ENCODE data around the gene SP2.

Gene SP2

DNA sequence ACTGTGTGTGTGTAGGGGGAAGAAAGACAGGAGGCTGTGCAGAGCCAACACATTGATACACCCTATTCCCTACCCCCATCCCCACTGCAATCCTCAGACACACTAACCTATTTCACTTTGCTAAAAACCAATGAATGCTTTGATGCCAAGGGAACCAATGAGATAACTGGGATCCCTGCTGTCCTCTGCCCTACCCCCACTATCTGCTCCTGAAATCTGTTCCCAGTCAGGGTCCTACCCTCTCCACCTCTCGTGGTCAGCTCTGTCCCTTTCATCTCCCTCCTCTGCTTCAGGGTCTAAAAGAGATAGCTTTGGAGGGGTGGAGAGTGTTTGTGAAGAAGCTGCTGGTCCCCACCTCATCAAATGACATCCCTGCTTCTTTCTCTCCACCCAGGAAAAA is 26.0 kb upstream of the SP2 start:
- no peak for DNase-seq (ENCODE audit: low spot score)

- DNase-seq (ENCODE audit: low spot score): no peak
Measured at GRCh38 chr17:47871048-47871447, 25.0 kb upstream of the SP2 start.

DNA sequence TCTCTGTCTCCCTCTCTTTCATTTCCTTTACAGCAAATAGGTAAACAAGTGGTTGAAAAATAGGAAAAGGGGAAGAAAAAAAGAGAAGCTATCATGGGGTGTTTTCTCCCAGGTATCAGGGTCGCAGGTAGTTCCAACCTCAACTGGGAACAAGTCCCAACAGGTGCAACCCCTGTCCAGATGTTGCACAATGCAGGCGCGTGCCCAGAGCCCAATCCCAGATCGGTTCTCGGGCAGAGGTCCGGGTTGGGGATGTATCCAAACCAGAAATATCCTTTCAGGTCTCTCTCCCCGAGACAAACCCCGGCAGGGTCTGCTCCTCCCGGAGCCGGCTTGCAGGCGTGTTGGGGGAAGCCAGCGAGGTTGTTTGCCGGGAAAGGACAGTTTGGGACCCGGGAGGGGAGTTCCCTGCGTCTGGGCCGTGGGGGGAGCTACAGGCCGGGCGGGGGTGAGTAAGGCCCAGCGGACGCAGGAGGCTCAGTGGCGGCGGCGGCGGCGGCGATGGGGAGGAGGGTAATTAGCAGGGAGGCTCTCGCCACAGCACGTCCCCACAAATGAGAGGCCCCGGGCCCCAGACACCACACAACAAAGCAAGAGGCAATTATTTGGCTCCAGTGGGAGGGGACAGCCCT is 23.9 kb upstream of the SP2 start:
- DNase-seq (ENCODE audit: low spot score): no peak

DNA sequence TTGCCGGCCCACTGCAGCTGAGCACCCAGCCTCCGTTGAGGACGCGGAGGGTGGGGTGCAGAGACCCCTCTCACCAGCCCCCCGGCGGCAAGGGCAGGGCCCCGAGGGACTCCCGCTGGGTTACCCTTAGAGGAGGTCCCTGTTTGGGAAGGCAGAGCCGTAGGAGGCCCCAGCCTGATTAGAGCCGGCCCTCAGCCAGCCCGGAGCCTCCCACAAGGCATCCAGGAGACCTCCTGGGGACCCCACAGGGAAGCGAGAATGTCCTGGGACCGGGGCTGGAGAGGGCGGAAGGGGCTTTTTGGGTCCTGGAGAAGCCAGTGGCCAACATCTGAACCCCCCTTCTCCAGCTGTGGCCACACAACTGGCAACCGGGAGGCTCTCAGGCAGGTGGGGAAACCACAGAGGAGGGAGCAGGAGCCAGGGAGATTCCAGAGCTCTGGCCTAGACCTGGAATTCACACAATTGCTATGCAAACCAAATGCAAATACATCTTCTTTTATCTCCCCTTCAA is 23.3 kb upstream of the SP2 start:
- DNase-seq (ENCODE audit: low spot score): no peak

GRCh38 chr17:47873200-47874090 is 22.6 kb upstream of the SP2 start:
- no peak for DNase-seq (ENCODE audit: low spot score)

DNA sequence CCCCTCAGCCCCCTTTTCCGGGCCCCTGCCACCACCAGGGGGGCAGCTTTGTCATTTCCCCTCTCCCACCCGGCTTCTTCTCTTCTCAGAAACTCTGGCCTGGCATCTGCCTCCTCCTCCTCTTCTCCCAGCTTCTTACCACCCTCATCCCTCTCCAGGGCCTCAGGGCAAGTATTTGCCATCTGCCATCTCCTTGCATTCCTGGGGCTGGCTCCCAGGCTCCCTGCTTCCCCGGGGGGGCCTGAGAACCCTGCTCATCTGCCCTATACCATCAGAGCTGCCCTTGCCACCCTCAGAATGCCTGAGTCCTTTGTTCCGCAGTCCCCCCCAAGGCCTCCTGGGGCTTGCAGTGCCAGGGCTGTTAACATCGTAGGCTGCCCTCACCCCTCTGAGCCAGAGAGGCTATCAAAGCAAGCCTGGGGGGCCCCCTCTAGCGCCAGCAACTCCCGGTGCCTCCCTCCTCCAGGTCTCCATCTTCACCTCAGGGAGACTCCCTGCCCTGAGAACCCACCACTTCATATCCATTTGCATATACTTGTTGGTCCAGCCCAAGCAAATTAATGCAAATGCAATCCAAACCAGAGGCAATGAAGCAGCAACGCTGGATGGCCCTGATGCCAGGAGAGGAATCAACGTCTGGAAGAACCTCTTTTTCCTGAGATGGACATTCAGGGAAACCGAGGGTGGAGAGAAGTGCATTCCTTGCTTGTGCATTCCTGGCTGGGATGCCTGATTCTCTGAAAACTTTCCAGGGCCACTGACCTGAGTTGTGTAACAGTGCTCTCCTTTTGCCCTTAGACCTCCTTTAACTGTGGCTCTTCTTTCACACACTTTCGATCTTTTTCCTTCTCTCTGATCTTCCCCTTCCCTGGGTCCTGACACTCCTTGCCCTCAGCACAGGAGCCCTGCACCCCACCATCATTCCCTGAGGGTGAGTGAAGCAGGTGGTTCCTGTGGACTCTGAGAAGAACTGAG is 20.7 kb upstream of the SP2 start:
- DNase-seq (ENCODE audit: low spot score): no peak

DNA sequence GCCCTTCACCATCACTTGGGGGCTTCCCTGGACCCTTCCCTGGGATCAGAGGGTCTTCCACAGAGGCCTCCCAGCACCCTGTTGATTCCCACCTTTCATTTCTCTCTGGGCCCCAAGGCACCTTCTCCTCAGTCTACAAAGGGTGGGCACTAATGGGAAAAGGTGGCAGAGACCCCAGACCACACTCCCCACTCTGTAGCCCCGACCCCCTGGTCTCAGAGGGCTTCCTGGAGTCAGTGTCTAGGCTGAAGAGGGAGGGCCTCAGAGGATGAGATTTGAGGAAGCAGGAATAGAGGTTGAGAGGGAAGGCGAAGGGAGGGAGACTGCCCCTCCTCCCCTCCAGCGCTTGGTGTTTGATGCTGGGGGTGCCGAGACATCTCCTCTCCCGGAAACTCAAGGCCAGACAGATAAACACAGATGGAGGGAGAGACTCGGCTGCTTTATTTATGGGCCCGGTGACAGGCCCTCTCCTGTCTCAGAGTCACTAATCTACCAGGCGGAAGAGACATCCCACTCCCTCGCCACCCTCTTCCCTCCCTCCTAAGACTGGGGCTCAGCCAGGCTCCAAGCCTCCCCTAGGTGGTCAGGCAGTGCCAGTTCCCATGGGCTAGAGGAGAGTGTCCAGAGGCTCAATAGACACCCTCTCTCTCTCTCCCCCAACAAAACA is 18.5 kb upstream of the SP2 start:
- DNase-seq (ENCODE audit: low spot score): no peak

DNA sequence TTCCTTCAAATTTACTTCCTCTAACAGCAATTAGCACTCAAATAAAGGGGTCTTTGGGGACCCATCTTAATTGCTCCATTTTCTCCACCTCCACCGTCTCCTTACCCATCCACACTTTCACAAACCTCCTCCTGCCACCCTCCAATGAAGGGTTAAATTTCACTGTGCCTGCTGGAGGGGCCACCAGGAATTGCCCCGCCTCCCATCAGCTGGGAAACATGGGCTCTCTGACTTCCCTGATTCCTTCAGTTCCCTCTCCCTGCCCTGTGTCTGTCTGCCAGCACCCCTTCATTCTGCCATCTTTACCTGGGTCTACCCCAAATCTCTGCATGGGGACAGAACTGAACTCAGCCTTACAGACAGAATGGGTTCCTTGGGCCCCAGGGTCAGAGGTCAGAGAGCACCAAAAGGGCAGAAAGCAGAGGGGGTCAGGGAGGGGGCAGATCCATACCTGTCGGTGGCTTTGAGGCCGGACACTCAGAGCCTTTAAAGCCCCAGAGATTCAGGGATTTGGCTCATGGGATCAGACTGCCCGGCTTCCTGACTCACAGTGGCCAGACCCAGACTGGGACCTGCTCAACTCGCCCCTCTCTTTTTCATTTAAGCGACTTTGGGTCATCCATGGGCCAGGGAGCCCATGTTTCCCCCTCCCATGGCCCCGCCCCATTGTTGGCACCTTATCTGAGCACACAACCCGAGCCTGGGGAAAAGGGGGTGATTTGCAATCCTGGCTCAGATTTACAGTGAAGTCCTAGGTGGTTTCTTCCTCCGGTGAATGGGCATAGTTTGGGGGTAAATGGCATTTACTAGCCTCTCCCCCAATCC is 17.6 kb upstream of the SP2 start:
- DNase-seq (ENCODE audit: low spot score): no peak

DNA sequence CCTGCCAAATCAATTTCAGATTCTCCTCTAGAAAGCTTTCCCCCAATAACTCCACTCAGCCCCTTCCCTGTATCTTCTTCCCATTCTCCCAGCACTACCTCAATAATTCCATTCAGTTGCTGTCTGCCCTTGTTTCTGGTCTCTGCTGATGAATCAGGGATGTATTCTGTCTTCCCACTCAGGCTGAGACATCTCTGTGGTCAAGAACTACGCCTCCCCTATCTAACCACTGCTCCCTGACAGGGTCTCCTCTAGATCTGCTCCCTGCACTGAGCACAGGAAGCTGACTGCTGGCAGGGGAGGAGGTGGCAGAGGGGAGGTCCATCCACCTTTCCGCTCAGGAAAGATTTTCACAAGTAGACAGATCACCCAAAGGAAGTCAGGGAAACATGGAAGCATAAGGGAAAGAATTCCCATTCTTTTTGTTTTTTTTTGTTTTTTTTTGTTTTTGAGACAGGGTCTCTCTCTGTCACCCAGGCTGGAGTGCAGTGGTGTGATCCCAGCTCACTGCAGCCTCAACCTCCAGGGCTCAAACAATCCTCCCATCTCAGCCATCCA is 16.9 kb upstream of the SP2 start:
- no peak for DNase-seq (ENCODE audit: low spot score)

DNA sequence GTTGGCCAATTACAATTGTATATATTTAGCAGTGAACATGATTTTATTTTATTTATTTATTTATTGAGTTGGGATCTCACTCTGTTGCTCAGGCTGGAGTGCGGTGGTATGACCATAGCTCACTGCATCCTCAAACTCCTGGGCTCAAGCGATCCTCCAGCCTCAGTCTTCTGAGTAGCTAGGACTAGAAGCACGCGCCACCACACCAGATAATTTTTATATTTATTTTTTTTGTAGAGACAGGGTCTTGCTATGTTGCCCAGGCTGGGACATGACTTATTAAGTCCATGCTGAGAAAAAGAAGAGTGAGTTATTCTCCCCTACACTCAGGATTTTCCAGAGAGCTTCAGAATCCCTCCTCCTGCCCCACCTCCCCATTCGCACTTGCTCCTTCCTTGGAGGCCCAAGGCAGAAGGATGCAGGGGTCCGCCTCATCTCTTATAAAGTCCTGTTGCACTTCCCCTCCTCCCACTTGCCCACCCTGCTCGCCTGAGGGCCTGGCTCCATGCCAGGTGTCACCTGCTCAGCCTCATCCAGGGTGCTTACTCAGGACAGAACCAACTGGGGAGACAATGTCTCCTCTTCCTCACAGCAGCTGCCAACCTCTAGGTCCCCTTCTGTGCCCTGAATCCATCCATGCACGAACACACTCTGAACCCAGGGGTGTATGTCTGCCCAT is 16.1 kb upstream of the SP2 start:
- no peak for DNase-seq (ENCODE audit: low spot score)

DNA sequence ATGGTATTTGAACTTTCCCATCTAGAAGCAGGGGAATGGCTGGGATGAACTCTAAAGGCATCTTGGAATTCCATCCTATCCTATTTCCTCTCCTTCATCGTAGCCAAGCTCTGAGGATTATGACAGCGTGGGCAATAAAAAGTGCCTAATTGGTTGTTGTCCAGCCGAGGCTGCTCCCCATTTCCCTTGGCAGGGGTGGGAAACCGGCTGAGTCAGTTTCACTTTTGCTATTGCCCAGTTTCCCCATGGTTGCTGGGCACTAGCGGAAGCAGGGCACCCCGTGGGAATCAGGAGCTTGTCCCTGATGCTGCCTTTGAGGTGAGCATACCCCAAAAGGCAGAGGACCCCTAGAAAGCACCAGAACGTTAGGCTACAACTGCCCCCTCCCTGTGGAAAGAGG is 13.8 kb upstream of the SP2 start:
- no peak for DNase-seq (ENCODE audit: low spot score)

DNA sequence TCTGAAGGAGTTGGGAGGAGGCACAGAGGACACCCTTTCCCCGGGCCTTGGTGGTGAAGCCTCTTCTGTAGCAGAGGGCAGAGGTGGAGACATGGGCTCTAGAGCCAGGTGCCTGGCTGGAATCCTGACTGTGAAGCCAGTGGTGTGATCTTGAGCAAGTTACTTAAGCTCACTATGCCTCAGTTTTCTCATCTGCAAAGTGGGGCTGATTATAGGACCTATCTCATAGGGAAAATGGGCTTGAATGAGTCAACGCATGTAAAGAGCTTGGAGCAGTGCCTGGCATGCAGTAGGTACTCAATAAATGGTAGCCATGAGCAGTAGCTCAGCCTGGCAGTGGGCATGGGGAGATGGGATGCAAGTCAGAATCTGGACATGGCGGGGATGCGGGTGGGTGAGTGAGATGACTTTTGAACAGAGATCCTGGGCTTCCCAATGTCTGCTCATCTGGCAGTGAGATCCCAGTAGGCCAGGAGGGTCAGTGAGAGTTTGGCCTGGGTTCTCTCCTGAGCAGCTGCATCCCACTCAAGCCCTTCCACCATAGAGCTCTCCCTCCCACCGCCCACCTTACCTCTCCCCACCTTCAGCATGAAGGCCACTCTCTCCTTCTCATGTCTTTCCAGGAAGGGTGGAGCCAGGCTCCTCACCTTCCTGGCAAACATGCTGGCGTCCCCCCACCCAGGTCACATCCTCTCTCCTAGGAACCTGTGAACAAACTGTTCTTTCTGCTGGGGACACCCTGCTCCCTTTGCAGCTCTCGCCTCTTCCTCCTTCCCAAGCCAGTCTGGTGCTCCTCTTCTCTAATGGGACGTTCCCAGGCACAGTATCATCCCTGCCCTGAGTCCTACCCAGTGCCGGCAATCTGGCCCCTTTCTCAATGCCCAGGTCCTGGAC is 13.1 kb upstream of the SP2 start:
- DNase-seq (ENCODE audit: low spot score): no peak

DNA sequence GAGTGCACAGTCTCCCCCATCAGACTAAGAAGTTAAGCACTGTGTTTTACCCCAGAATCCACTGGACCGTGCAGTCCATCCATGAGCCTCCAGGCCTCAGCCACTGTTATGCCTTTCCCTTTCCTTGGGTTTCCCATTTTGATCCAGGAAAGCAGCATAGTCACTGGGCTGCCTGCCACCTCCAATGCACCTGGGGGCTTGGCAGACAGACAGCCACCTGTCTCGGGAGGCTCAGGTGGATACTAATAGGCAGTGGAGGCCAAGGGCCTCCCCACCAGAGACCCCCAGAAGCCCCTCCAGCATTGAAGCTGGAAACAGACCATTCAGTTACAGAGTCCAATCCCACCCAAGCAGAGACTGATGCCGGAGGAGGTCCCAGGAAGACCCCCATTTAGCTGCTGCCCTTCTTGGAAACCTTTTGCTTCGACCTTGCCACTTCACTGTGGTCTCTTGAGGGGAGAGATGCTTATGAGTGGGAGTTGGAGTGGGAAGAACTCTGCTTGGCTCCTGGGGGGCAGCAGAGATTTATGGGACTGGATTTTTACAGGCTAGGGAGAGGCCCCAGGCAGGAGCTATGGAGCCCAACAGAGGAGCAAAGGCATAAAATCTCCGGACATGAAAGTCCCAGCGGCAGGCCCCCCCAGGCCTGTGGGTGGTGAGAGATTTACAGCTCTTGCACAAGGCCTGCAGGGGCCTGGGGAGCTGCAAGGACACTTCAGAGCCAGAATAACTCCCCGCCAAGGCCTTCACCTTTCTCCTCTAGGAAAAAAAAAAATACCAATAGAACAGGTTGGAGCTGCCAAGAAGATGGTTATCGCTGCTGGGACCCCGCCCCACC is 12.2 kb upstream of the SP2 start:
- DNase-seq (ENCODE audit: low spot score): no peak

DNA sequence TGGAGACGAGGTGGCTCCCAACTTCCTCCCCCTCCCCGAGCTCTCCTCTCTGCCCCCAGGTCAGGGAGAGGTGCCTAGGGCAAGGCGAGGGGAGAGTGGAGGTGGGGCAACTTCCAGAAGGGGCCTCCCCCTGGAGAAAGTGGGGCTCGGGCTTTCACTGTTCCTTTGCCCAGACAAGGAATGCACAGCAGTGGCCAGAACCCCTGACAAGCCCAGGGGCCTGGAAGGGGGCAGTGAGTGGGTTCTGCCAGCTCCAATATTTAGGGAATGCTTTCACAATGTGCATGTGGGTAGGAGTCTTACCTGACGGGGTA is 11.7 kb upstream of the SP2 start:
- no peak for DNase-seq (ENCODE audit: low spot score)

DNA sequence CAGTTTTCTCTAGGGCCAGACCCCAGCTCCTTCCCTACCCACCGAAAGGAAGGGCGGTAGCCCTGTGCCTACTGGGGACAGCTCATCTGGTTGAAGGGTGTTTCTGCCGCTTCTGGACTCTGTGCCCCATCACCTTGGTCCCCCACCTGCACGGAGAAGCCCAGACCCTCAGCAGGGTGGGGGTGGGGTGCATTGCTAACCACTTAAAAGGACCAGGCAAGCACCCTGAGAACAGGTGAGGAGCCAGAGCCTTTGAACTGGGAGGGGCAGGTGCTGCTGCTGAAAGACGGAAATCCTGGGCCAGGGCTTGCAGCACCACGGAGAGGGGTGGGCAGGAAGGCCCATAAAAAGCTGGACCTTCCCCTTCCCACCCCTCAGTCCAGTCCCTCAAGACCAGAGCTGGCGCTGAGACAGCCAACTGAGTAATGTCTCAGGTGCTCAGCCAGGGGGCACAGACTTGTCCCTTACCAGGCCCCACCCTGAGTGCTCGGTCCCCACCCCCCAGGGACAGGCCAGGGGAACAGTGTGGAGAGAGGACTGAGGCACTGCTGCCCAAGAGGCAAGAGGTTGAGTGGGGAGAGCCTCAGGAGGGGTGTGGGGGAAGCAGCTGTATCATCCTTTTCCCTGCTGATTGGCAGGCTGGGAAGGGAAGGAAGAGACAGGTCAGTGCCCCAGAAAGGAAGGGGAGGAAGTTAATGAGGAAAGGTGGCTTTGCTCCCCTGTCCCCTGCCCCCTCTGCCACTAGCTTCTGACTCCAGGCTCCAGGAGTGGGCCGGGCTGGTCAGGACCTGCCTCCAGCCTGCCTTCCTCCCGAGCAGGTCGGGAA is 10.9 kb upstream of the SP2 start:
- DNase-seq (ENCODE audit: low spot score): no peak

DNA sequence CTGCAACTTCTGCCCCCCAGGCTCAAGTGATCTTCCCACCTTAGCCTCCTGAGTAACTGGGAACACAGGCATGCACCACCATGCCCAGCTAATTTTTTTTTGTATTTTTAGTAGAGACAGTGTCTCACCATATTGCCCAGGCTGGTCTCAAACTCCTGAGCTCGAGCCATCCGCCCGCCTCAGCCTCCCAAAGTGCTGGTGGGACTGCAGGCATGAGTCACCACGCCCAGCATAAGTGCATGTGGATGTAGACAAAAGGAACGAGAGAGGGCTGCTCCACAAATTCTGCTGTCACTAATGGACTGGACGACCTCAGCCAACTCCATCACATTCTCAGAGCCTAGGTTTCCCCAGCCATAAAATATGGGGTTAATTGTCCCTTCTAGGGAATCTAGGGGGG is 7.7 kb upstream of the SP2 start:
- DNase-seq (ENCODE audit: low spot score): no peak
